Measurements from ENCODE around the gene RASSF8.

RASSF8 gene

GRCh38 chr12:26032719-26033241, 74.3 kb downstream of the RASSF8 start:
- Histone ChIP-seq H4K20me1 (ENCODE audit: control insufficient read depth, insufficient read depth, low read depth, low read length) (no peaks in the 10 kb centered on the region), H3K36me3 (ENCODE audit: control insufficient read depth, low read length) (no peaks in the 10 kb centered on the region), H3K79me2 (ENCODE audit: control insufficient read depth, low read length) (no peaks in the 10 kb centered on the region), H3K4me2 (ENCODE audit: low read length) (no peak overlapping the region), H3K9me2 (replicated peaks; ENCODE audit: control insufficient read depth, low read length) (no peaks in the 10 kb centered on the region), H3K27me3 (ENCODE audit: control insufficient read depth, low read length) (peaks cover 21% of the 10 kb centered on the region), H3K4me1 (ENCODE audit: control insufficient read depth, low read length) (no peaks in the 10 kb centered on the region), H3K27ac (ENCODE audit: low read depth, low read length) (no peak overlapping the region), H3F3A (ENCODE audit: control insufficient read depth, insufficient read depth) (no peaks in the 10 kb centered on the region), H3K9me3 (ENCODE audit: control insufficient read depth, insufficient read depth, low read length) (no peaks in the 10 kb centered on the region), H3K4me3 (ENCODE audit: low read length) (no peak overlapping the region)
- no peak for TF ChIP-seq CTCF (IDR thresholded peaks at IDR 0.05; ENCODE audit: low read depth, low read length, poor library complexity, severe bottlenecking)
- no peak for TF ChIP-seq EZH2phosphoT487 (IDR thresholded peaks at IDR 0.05; ENCODE audit: borderline replicate concordance, low read length)

- no peaks in the 10 kb centered on the region for H3K36me3 ChIP-seq (ENCODE audit: control insufficient read depth, low read length)
- TF ChIP-seq CTCF (IDR thresholded peaks at IDR 0.05; ENCODE audit: low read depth, low read length, poor library complexity, severe bottlenecking) (no peak), EZH2phosphoT487 (IDR thresholded peaks at IDR 0.05; ENCODE audit: borderline replicate concordance, low read length) (no peak)
- no peak overlapping the region for H3K4me2 ChIP-seq (ENCODE audit: low read length)
- H3K9me2 ChIP-seq (replicated peaks; ENCODE audit: control insufficient read depth, low read length), result no peaks in the 10 kb centered on the region
- H3K27me3 ChIP-seq (ENCODE audit: control insufficient read depth, low read length), result peaks cover 28% of the 10 kb centered on the region
- no peak overlapping the region for H3K4me3 ChIP-seq (ENCODE audit: low read length)
- H3K9me3 ChIP-seq (ENCODE audit: control insufficient read depth, insufficient read depth, low read length), result no peaks in the 10 kb centered on the region
- H4K20me1 ChIP-seq (ENCODE audit: control insufficient read depth, insufficient read depth, low read depth, low read length), result no peaks in the 10 kb centered on the region
- no peak overlapping the region for H3K27ac ChIP-seq (ENCODE audit: low read depth, low read length)
- no peaks in the 10 kb centered on the region for H3K4me1 ChIP-seq (ENCODE audit: control insufficient read depth, low read length)
- no peaks in the 10 kb centered on the region for H3F3A ChIP-seq (ENCODE audit: control insufficient read depth, insufficient read depth)
- no peaks in the 10 kb centered on the region for H3K79me2 ChIP-seq (ENCODE audit: control insufficient read depth, low read length)
Observed at GRCh38 chr12:26034371-26035142, 76.1 kb downstream of the RASSF8 start.

- Histone ChIP-seq H4K20me1 (ENCODE audit: control insufficient read depth, insufficient read depth, low read depth, low read length) (no peaks in the 10 kb centered on the region), H3K4me1 (ENCODE audit: control insufficient read depth, low read length) (no peaks in the 10 kb centered on the region), H3K9me3 (ENCODE audit: control insufficient read depth, insufficient read depth, low read length) (no peaks in the 10 kb centered on the region), H3K79me2 (ENCODE audit: control insufficient read depth, low read length) (no peaks in the 10 kb centered on the region), H3K36me3 (ENCODE audit: control insufficient read depth, low read length) (no peaks in the 10 kb centered on the region), H3K27me3 (ENCODE audit: control insufficient read depth, low read length) (peaks cover 22% of the 10 kb centered on the region), H3F3A (ENCODE audit: control insufficient read depth, insufficient read depth) (no peaks in the 10 kb centered on the region), H3K4me3 (ENCODE audit: low read length) (no peak overlapping the region), H3K4me2 (ENCODE audit: low read length) (no peak overlapping the region), H3K27ac (ENCODE audit: low read depth, low read length) (no peak overlapping the region), H3K9me2 (replicated peaks; ENCODE audit: control insufficient read depth, low read length) (no peaks in the 10 kb centered on the region)
- no peak for TF ChIP-seq CTCF (IDR thresholded peaks at IDR 0.05; ENCODE audit: low read depth, low read length, poor library complexity, severe bottlenecking)
- TF ChIP-seq EZH2phosphoT487 (IDR thresholded peaks at IDR 0.05; ENCODE audit: borderline replicate concordance, low read length), result no peak
Observed at GRCh38 chr12:26036877-26037276, 78.4 kb downstream of the RASSF8 start.

Data from DOHH2 (cell line).